Measurements from ENCODE around the gene LRRTM3. TPM values are rescaled to one million over a fixed set of nuclear protein-coding genes. Genes with fewer than 3 reads are reported as not detected.

The LRRTM3 gene
- total RNA-seq, 2 experiments from 2014 or later: not detected

DNA sequence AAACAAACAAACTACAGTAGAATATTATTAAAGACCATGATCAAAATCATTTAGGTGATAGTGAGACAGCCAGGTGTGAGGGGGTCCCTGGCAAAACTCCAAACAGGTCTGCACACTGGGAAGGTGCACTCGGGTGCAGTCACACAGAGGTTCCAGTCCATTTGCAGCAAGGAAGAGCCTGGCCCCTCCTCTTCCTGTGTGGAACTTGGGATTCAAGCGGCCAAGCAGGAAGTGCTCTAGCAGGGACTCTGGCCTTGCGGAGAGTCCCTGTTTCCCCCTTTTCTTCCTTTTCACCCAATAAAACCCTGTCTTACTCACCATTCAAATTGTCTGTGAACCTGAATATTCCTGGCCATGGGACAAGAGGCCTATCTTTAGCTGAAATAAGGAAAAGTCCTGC lies 181.8 kb downstream of the LRRTM3 start:
- DNase-seq: no peak
- Mint-ChIP-seq H3K27me3 (no peaks in the 10 kb centered on the region), H3K4me3 (no peak overlapping the region), H3K27ac (no peak overlapping the region), H3K4me1 (ENCODE audit: low read depth) (no peaks in the 10 kb centered on the region), H3K36me3 (no peaks in the 10 kb centered on the region), H3K9me3 (no peaks in the 10 kb centered on the region)
- ChIA-PET POLR2A (no interaction called here), CTCF (no interaction called here)
- intact Hi-C loops (cut with micrococcal nuclease): no loop called here

DNA sequence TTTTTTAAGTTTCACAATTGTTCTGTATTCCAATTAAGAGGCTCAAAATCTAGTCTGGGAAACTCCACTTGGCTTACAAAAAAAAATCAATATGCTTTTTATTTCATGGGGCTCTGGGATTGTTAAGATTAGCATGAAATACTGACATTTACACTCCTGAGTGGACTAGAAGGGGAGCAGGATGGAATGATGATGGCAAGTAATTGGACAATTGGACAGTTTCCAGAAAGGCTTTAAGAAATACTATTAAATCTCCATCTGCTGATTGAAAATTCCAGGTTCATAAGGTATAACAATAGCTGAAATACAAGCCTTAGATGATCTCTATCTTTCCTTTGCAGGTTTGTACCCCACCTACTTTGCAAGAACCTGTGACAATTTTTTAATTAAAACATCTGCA lies 184.4 kb downstream of the LRRTM3 start:
- intact Hi-C loops (cut with micrococcal nuclease): no loop called here
- Mint-ChIP-seq H3K4me3 (no peak overlapping the region), H3K27me3 (no peaks in the 10 kb centered on the region), H3K36me3 (no peaks in the 10 kb centered on the region), H3K27ac (no peak overlapping the region), H3K4me1 (ENCODE audit: low read depth) (no peaks in the 10 kb centered on the region), H3K9me3 (no peaks in the 10 kb centered on the region)
- DNase-seq: no peak
- ChIA-PET POLR2A (no interaction called here), CTCF (interaction anchor here (0.7 kb wide), 1 partner anchor 103 kb away, joined by 3 read pairs; no protein-coding TSS in a partner anchor)

DNA sequence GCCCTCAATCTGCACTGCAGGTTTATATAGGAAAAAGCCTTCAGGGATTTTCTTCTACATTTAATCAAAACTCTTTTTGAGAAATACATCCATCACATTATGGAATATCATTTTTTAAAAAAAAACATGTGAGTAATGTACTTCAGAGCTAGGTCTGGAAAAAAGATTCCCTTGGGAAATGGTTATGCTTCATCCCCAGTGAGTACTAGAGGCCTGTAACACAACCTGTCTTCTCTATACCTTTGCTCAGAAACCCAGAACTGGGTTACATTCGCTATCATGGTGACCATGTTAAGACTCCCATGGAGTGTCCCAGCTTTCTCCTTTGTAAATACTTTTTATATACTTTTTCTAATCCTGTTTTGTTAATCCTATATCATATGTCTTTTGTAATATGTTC lies 186.9 kb downstream of the LRRTM3 start:
- H3K27ac Mint-ChIP-seq: no peak overlapping the region
- POLR2A ChIA-PET: no interaction called here
- DNase-seq: no peak
- H3K36me3 Mint-ChIP-seq: no peaks in the 10 kb centered on the region
- no peak overlapping the region for H3K4me3 Mint-ChIP-seq
- no peaks in the 10 kb centered on the region for H3K4me1 Mint-ChIP-seq (ENCODE audit: low read depth)
- intact Hi-C loops (cut with micrococcal nuclease): no loop called here
- CTCF ChIA-PET: no interaction called here
- H3K9me3 Mint-ChIP-seq: no peaks in the 10 kb centered on the region
- no peaks in the 10 kb centered on the region for H3K27me3 Mint-ChIP-seq

DNA sequence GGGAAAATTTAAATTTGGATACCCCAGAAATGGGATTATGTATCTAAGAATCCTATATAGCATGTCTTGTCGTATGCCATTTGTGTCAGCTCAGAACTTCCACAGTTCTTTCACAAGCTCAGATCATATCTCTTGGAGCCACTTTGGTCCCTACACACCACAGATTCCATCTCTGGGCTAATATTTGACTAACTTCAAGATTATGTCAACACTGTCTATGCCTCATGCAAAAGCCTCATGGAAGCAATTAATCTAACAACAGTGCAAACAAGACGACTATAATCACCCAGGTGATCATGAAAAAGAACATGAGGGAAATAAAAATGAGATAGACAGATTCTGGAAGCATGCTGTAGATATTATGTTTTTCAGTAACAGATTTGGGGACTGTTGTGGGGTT lies 189.1 kb downstream of the LRRTM3 start:
- no peak for DNase-seq
- Mint-ChIP-seq H3K36me3 (no peaks in the 10 kb centered on the region), H3K27ac (no peak overlapping the region), H3K9me3 (no peaks in the 10 kb centered on the region), H3K4me1 (ENCODE audit: low read depth) (no peaks in the 10 kb centered on the region), H3K4me3 (no peak overlapping the region), H3K27me3 (no peaks in the 10 kb centered on the region)
- intact Hi-C loops (cut with micrococcal nuclease): no loop called here
- CTCF ChIA-PET: no interaction called here
- POLR2A ChIA-PET: no interaction called here

DNA sequence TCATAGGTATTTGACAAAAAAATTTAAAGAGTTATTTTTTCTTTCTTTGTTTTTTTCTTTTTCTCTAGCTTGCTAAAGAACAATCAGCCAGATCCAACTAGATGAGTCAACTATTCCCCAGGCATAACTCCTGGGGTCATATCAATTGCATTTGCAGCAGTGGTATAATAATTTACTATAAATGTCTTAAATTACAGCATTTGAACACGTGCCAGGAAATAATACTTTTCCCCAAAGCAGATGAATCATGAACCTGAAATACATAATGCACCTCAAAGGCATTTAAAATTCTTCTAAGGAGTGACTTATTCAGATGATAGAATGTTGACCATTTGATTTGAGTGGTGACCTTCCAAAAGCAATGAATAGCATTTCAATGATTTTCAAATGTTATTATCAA lies 190.1 kb downstream of the LRRTM3 start:
- Mint-ChIP-seq H3K27ac (no peak overlapping the region), H3K27me3 (no peaks in the 10 kb centered on the region), H3K9me3 (no peaks in the 10 kb centered on the region), H3K36me3 (no peaks in the 10 kb centered on the region), H3K4me3 (no peak overlapping the region), H3K4me1 (ENCODE audit: low read depth) (no peaks in the 10 kb centered on the region)
- ChIA-PET CTCF (no interaction called here), POLR2A (no interaction called here)
- no peak for DNase-seq
- intact Hi-C loops (cut with micrococcal nuclease): no loop called here

DNA sequence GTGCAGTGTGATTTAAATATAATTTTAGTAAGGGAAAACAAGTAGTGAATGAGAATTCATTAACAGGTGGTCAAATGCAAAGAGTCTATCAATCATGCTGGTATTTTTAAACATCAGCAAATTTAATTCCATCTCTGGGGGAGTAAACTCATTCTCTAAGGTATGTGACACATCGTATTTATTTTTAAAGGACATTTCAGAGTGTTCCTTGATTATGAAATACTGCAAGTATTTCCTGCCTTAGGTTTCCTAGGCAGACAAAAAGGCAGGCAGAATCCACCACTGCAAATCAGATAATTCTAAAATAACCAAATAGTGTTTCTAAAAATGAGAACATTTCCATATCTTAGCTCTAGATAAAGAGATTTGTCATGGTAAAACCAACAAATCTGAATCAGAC lies 193.8 kb downstream of the LRRTM3 start:
- Mint-ChIP-seq H3K36me3 (no peaks in the 10 kb centered on the region), H3K4me1 (ENCODE audit: low read depth) (no peaks in the 10 kb centered on the region), H3K4me3 (no peak overlapping the region), H3K27ac (no peak overlapping the region), H3K27me3 (no peaks in the 10 kb centered on the region), H3K9me3 (no peaks in the 10 kb centered on the region)
- CTCF ChIA-PET: interaction anchor here (0.5 kb wide), 1 partner anchor 186 kb away, joined by 3 read pairs; no protein-coding TSS in a partner anchor
- intact Hi-C loops (cut with micrococcal nuclease): no loop called here
- DNase-seq: no peak
- POLR2A ChIA-PET: no interaction called here

DNA sequence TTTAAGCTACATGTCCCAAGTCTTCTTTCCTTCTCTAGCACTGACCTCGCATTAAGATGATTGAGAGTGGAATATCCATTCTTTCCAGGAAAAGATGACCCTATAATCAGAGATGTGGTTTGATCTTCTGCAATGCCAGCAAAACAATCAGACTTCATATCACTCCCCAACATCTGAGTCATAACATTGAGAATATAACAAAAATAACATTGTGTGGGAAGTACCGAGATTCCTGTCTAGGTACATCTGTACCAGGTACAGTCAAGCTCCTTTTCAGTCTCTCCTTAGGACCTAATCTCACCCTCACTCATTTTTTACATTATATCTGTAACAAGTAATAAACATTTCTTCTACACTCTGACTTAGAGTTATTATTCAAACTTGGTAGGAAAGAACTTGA lies 201.6 kb downstream of the LRRTM3 start:
- Mint-ChIP-seq H3K4me1 (ENCODE audit: low read depth) (no peaks in the 10 kb centered on the region), H3K36me3 (no peaks in the 10 kb centered on the region), H3K9me3 (no peaks in the 10 kb centered on the region), H3K27ac (no peak overlapping the region), H3K27me3 (no peaks in the 10 kb centered on the region), H3K4me3 (no peak overlapping the region)
- no peak for DNase-seq
- ChIA-PET POLR2A (no interaction called here), CTCF (no interaction called here)
- intact Hi-C loops (cut with micrococcal nuclease): no loop called here

DNA sequence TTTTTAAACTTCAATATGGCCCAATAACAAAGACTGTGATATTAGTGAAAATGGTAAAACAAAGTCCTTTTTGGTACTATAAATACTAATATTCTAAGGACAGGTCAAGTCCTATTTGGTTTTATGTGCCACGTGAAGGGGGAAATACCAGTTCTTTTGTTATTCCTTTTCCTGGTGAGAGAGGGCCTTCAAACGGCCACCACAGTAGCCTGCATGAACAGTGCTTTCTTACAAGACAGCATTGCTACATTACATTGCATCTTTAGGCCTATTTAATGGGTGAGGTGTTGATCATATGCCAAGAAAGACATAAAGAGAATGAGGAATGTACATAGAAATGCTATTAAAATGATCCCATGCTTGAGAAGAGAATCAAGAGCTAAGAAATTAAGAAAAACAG lies 214.8 kb downstream of the LRRTM3 start:
- ChIA-PET POLR2A (no interaction called here), CTCF (no interaction called here)
- no peak overlapping the region for H3K27ac Mint-ChIP-seq
- H3K4me3 Mint-ChIP-seq: no peak overlapping the region
- intact Hi-C loops (cut with micrococcal nuclease): no loop called here
- no peak for DNase-seq
- no peaks in the 10 kb centered on the region for H3K36me3 Mint-ChIP-seq
- H3K9me3 Mint-ChIP-seq: no peaks in the 10 kb centered on the region
- H3K27me3 Mint-ChIP-seq: no peaks in the 10 kb centered on the region
- H3K4me1 Mint-ChIP-seq (ENCODE audit: low read depth): no peaks in the 10 kb centered on the region

DNA sequence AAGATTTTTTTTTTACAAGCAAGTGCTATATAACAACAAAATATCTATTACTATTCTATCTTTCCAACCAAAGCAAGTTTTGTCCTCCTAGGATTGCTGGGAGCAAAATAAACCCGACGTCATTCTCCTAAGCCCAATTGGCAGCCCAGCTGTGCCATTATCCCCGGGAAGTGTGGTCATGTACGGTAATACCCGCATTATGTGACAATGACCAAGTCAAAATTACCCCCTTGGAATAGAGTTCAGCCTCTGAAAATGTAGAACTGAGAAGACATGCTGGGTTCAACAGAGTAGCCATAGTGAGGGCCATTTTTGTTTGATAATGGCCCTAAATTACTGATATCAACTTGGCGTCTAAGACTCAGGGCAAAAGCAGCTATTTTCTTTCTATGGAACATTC lies 215.5 kb downstream of the LRRTM3 start:
- Mint-ChIP-seq H3K4me3 (no peak overlapping the region), H3K27me3 (no peaks in the 10 kb centered on the region), H3K9me3 (no peaks in the 10 kb centered on the region), H3K4me1 (ENCODE audit: low read depth) (no peaks in the 10 kb centered on the region), H3K27ac (no peak overlapping the region), H3K36me3 (no peaks in the 10 kb centered on the region)
- ChIA-PET CTCF (no interaction called here), POLR2A (no interaction called here)
- DNase-seq: no peak
- intact Hi-C loops (cut with micrococcal nuclease): no loop called here

DNA sequence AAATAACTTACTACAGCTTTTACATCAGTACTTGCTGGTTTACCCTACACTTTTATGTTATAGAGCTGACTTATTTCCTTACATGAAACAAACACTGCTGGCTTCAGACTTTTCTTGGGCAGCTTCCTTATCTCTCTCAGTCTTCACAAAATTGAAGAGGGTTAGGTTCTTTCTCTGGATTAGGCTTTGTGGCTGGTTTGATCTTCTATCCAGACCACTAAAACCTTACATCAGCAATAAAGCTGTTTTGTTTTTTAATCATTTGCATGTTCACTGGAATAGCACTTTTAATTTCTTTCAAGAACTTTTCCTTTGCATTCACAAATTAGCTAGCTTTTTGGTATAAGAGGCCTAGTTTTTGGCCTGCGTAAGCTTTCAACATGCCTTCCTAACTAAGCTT lies 218.7 kb downstream of the LRRTM3 start:
- Mint-ChIP-seq H3K36me3 (no peaks in the 10 kb centered on the region), H3K4me1 (ENCODE audit: low read depth) (no peaks in the 10 kb centered on the region), H3K27ac (no peak overlapping the region), H3K27me3 (no peaks in the 10 kb centered on the region), H3K9me3 (no peaks in the 10 kb centered on the region), H3K4me3 (no peak overlapping the region)
- CTCF ChIA-PET: no interaction called here
- no peak for DNase-seq
- intact Hi-C loops (cut with micrococcal nuclease): no loop called here
- POLR2A ChIA-PET: no interaction called here

Data from activated CD4-positive, alpha-beta memory T cell treated with anti-CD3 and anti-CD28 coated beads for 36 hours (primary cell).